Neural cell (in vitro differentiated cells): ENCODE results near the gene PPME1.
"Not testable (repeated sequence)": the region's sequence is repeated elsewhere in the genome, so short reads cannot be mapped to it uniquely, and the experiment has no call there.

Source experiments
- CTCF ChIP-seq: fragments of 450-650 bp; IDR thresholded peaks from 2 replicates; pipeline ENCODE4 v1.5.1; 2014; ENCODE audit warnings: antibody characterized with exemption, mild to moderate bottlenecking, moderate library complexity; ENCODE audit not compliant: poor library complexity, severe bottlenecking
- EP300 ChIP-seq: fragments of 450-650 bp; conservative IDR thresholded peaks from 2 replicates; pipeline ENCODE4 v1.6.1; 2014; ENCODE audit warnings: antibody characterized with exemption, mild to moderate bottlenecking, moderate library complexity; ENCODE audit not compliant: poor library complexity, severe bottlenecking
- EZH2 ChIP-seq: fragments of 200-600, 300-800 bp; shearing (Covaris generic), sonication (generic); IDR thresholded peaks from 2 replicates; pipeline ENCODE4 v1.6.1; 2014; ENCODE audit warnings: antibody characterized with exemption, low read length, borderline replicate concordance, mild to moderate bottlenecking; ENCODE audit not compliant: insufficient read depth, poor library complexity, severe bottlenecking
- MXI1 ChIP-seq: fragments of 450-650 bp; conservative IDR thresholded peaks from 2 replicates; pipeline ENCODE4 v1.6.1; 2014; ENCODE audit warnings: antibody characterized with exemption, mild to moderate bottlenecking; ENCODE audit not compliant: poor library complexity, severe bottlenecking
- POLR2AphosphoS5 ChIP-seq: IDR thresholded peaks from 2 replicates; pipeline ENCODE4 v1.6.1; 2012
- REST ChIP-seq: IDR thresholded peaks from 2 replicates; pipeline ENCODE4 v1.6.1; 2012; ENCODE audit warnings: borderline replicate concordance
- SMC3 ChIP-seq: fragments of 450-650 bp; conservative IDR thresholded peaks from 2 replicates; pipeline ENCODE4 v1.6.1; 2014; ENCODE audit warnings: antibody characterized with exemption, mild to moderate bottlenecking, moderate library complexity; ENCODE audit not compliant: poor library complexity
- TAF1 ChIP-seq: IDR thresholded peaks from 2 replicates; pipeline ENCODE4 v1.6.1; 2012; ENCODE audit warnings: low read depth

GRCh38 chr11:74139919-74140431 lies 31.1 kb upstream of the PPME1 start:
- not testable (repeated sequence) for TF ChIP-seq CTCF, POLR2AphosphoS5, EZH2, EP300, SMC3, TAF1, MXI1
- TF ChIP-seq REST, result peak; percentile 79
